B cell (primary cell): ENCODE measurements around the gene TTC34. TPM values are rescaled to one million over a fixed set of nuclear protein-coding genes. Genes with fewer than 3 reads are reported as not detected.

Experiments used
- ATAC-seq: fragments of 200-7000 bp; cut with Tn5 transposase; one replicate; pipeline ENCODE4 v1.10.0; 2021; ENCODE audit warnings: low read depth, mild to moderate bottlenecking, moderate number of reproducible peaks, moderate library complexity
- CTCF ChIA-PET: fragments of 350-600 bp; sonication (Branson Sonifier 250); formaldehyde crosslinking; loops from one replicate; lab custom pipeline; 2021; ENCODE audit warnings: antibody characterized with exemption, inconsistent platforms; lab: Charles Lee
- POLR2A ChIA-PET: fragments of 350-600 bp; sonication (Branson Sonifier 250); formaldehyde crosslinking; loops from one replicate; lab custom pipeline; 2021; ENCODE audit warnings: antibody characterized with exemption; lab: Charles Lee
- DNase-seq: peaks from one replicate; pipeline ENCODE4 v3.0.0; 2013
- H2AFZ ChIP-seq: 2 replicates; pipeline ENCODE4 v1.6.1; 2012; ENCODE audit warnings: mild to moderate bottlenecking, low read depth, low read length; ENCODE audit not compliant: insufficient read depth, poor library complexity, severe bottlenecking
- H3K27ac ChIP-seq, 2 donors: 1 replicate in 1 of 2; 2 replicates in 1 of 2; pipeline ENCODE4 v1.5.1; 2012 to 2013; ENCODE audit warnings: low read length in 2 of 2, mild to moderate bottlenecking in 2 of 2, moderate library complexity in 1 of 2
- H3K27me3 ChIP-seq, 4 experiments: fragments of 200-600 bp in 1 of 4; sonication (generic) in 1 of 4; replicated peaks in 1 of 4; 1 replicate in 2 of 4; 2 replicates in 2 of 4; pipeline versions ENCODE4 v1.6.1 to v1.7.0; 2013 to 2016; ENCODE audit warnings: low read length in 3 of 4, mild to moderate bottlenecking in 2 of 4, mixed read lengths in 1 of 4, moderate library complexity in 1 of 4; ENCODE audit not compliant: insufficient read depth in 4 of 4, control insufficient read depth in 3 of 4; ENCODE audit errors: control extremely low read depth in 1 of 4
- H3K36me3 ChIP-seq, 2 experiments: replicated peaks in 1 of 2; 1 replicate in 1 of 2; 2 replicates in 1 of 2; pipeline versions ENCODE4 v1.6.1 to v1.7.1; 2013; ENCODE audit warnings: low read length in 1 of 2; ENCODE audit not compliant: insufficient read depth in 2 of 2, control insufficient read depth in 1 of 2; ENCODE audit errors: control extremely low read depth in 1 of 2, extremely low read depth in 1 of 2
- H3K4me1 ChIP-seq, 2 donors: fragments of 200-600 bp in 1 of 2; sonication (generic) in 1 of 2; 1 replicate in 1 of 2; 2 replicates in 1 of 2; pipeline versions ENCODE4 v1.5.1 to v1.6.1; 2013 to 2017; ENCODE audit warnings: low read length in 2 of 2; ENCODE audit not compliant: control insufficient read depth in 2 of 2, insufficient read depth in 2 of 2
- H3K4me2 ChIP-seq: replicated peaks from 2 replicates; pipeline ENCODE3; 2012; ENCODE audit warnings: mild to moderate bottlenecking, low read depth, low read length; ENCODE audit not compliant: poor library complexity, severe bottlenecking
- H3K4me3 ChIP-seq, 5 experiments: fragments of 200-600 bp in 1 of 5; sonication (generic) in 1 of 5; 1 replicate in 3 of 5; 2 replicates in 2 of 5; pipeline versions ENCODE4 v1.5.1 to v1.7.0; 2011 to 2016; ENCODE audit warnings: low read length in 4 of 5, mild to moderate bottlenecking in 4 of 5, low read depth in 2 of 5, control low read depth in 1 of 5, moderate library complexity in 1 of 5; ENCODE audit not compliant: insufficient read depth in 1 of 5; ENCODE audit errors: control extremely low read depth in 1 of 5, extremely low read depth in 1 of 5
- H3K79me2 ChIP-seq: fragments of 200-600 bp; sonication (generic); one replicate; pipeline ENCODE4 v1.6.0; 2016; ENCODE audit warnings: low read length; ENCODE audit not compliant: control insufficient read depth, insufficient read depth
- H3K9ac ChIP-seq: fragments of 200-600 bp; sonication (generic); 2 replicates; pipeline ENCODE4 v1.6.1; 2017; ENCODE audit warnings: mild to moderate bottlenecking, low read length, moderate library complexity
- H3K9me3 ChIP-seq, 3 donors: one replicate each; pipeline versions ENCODE4 v1.6.1 to v1.7.1; 2013; ENCODE audit warnings: low read length in 2 of 3; ENCODE audit not compliant: control insufficient read depth in 2 of 3, insufficient read depth in 1 of 3; ENCODE audit errors: control extremely low read depth in 1 of 3
- H4K20me1 ChIP-seq: 2 replicates; pipeline ENCODE4 v1.6.0; 2012; ENCODE audit warnings: mild to moderate bottlenecking, low read length; ENCODE audit not compliant: insufficient read depth, control insufficient read depth, poor library complexity, severe bottlenecking
- H3K27ac Mint-ChIP-seq: one replicate; pipeline ENCODE4 v1.8.0; 2021; ENCODE audit warnings: mixed read lengths
- H3K27me3 Mint-ChIP-seq: one replicate; pipeline ENCODE4 v1.8.0; 2021; ENCODE audit warnings: mixed read lengths
- H3K4me1 Mint-ChIP-seq: one replicate; pipeline ENCODE4 v1.8.0; 2021; ENCODE audit warnings: mixed read lengths
- H3K4me3 Mint-ChIP-seq: one replicate; pipeline ENCODE4 v1.8.0; 2021; ENCODE audit warnings: mixed read lengths
- H3K9me3 Mint-ChIP-seq: one replicate; pipeline ENCODE4 v1.8.0; 2022; ENCODE audit warnings: mixed read lengths; ENCODE audit not compliant: insufficient read depth
- EZH2 ChIP-seq: IDR thresholded peaks from 2 replicates; pipeline ENCODE4 v1.6.1; 2012; ENCODE audit warnings: borderline replicate concordance, low read depth, mild to moderate bottlenecking, moderate library complexity, low read length; ENCODE audit not compliant: insufficient read depth, poor library complexity, severe bottlenecking
- WGBS: methylation state at CpG from one replicate; pipeline ENCODE4 v1.1.5; 2013; ENCODE audit warnings: missing lambda C conversion rate; ENCODE audit not compliant: insufficient coverage; 5-methylcytosine and 5-hydroxymethylcytosine counted together
- intact Hi-C: fragments of 100-400 bp; cut with micrococcal nuclease; formaldehyde crosslinking; loops from one replicate; pipeline ENCODE4 v1.10.0; 2022
- polyA plus RNA-seq: library from polyadenylated mRNA; depleted of rRNA; stranded (reverse); fragments of >200 nt; gene quantifications from 2 replicates; pipeline ENCODE4 v1.2.3, GENCODE V29; 2012
- total RNA-seq, 2 donors: library from RNA; stranded (reverse); fragments of 120-200 nt in 1 of 2; gene quantifications; 1 replicate in 1 of 2; 2 replicates in 1 of 2; pipeline versions ENCODE4 v1.2.3 to v1.2.4, GENCODE V29; 2013 to 2022
- TF ChIP-seq, protein P1 (sequence below): fragments of 200-600 bp; IDR thresholded peaks from one replicate; pipeline ENCODE4 v1.8.0; 2022; ENCODE audit warnings: antibody characterized with exemption, mild to moderate bottlenecking

TTC34 gene
- total and polyA plus RNA-seq, 2 donors (not counting 1 experiment from before 2014, with no cell fraction given), result 2.1 to 8.1 TPM

- POLR2A ChIA-PET, result no interaction called here
- Mint-ChIP-seq H3K27me3 (no peaks in the 10 kb centered on the region), H3K4me1 (peaks cover 17% of the 10 kb centered on the region), H3K9me3 (no peaks in the 10 kb centered on the region), H3K4me3 (peak overlapping the region; percentile 47), H3K27ac (no peak overlapping the region)
- intact Hi-C loops, result no loop called here
- no peak overlapping the region for H3K9ac ChIP-seq
- CTCF ChIA-PET, result no interaction called here
- H3K79me2 ChIP-seq, result peaks cover 9% of the 10 kb centered on the region
- 98% methylated on average over 25 of the region's 25 CpGs for WGBS
- peaks cover 14 to 25% of the 10 kb centered on the region in 2 donors for H3K4me1 ChIP-seq
- no peak for ATAC-seq
- peaks cover 0 to 3% of the 10 kb centered on the region in 2 experiments for H3K36me3 ChIP-seq
- H3K9me3 ChIP-seq, result no peaks in the 10 kb centered on the region
- DNase-seq, result no peak
- TF ChIP-seq EZH2, result no peak
- TF ChIP-seq, protein P1, sequence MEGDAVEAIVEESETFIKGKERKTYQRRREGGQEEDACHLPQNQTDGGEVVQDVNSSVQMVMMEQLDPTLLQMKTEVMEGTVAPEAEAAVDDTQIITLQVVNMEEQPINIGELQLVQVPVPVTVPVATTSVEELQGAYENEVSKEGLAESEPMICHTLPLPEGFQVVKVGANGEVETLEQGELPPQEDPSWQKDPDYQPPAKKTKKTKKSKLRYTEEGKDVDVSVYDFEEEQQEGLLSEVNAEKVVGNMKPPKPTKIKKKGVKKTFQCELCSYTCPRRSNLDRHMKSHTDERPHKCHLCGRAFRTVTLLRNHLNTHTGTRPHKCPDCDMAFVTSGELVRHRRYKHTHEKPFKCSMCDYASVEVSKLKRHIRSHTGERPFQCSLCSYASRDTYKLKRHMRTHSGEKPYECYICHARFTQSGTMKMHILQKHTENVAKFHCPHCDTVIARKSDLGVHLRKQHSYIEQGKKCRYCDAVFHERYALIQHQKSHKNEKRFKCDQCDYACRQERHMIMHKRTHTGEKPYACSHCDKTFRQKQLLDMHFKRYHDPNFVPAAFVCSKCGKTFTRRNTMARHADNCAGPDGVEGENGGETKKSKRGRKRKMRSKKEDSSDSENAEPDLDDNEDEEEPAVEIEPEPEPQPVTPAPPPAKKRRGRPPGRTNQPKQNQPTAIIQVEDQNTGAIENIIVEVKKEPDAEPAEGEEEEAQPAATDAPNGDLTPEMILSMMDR, result no peak
- H3K27ac ChIP-seq, result no peak overlapping the region
- peaks cover 0 to 5% (median 0%) of the 10 kb centered on the region in 4 experiments for H3K27me3 ChIP-seq
- no peak overlapping the region for H3K4me2 ChIP-seq
- no peaks in the 10 kb centered on the region for H4K20me1 ChIP-seq
- H3K4me3 ChIP-seq, result no peak overlapping the region
- no peak overlapping the region for H2AFZ ChIP-seq
These were observed 211.9 kb downstream of the TTC34 start for GRCh38 chr1:2589431-2590232.
